Duodenal mucosa (tissue), 2 donors: ENCODE results near the gene EEA1.
"Not testable (repeated sequence)": the region's sequence is repeated elsewhere in the genome, so short reads cannot be mapped to it uniquely, and the experiment has no call there.

ENCODE experiments used
- H3K27ac ChIP-seq: one replicate; pipeline ENCODE4 v1.7.0; 2013; ENCODE audit warnings: low read depth, low read length
- H3K27me3 ChIP-seq, 2 donors: one replicate each; pipeline ENCODE4 v1.7.0; 2013; ENCODE audit warnings: low read length in 2 of 2, control low read depth in 1 of 2; ENCODE audit not compliant: insufficient read depth in 2 of 2, control insufficient read depth in 1 of 2
- H3K36me3 ChIP-seq, 2 donors: one replicate each; pipeline ENCODE4 v1.7.0; 2013; ENCODE audit warnings: low read length in 2 of 2, control low read depth in 1 of 2; ENCODE audit not compliant: insufficient read depth in 2 of 2, control insufficient read depth in 1 of 2
- H3K4me1 ChIP-seq, 2 donors: one replicate each; pipeline ENCODE4 v1.7.0; 2013; ENCODE audit warnings: low read length in 2 of 2, control low read depth in 1 of 2; ENCODE audit not compliant: insufficient read depth in 2 of 2, control insufficient read depth in 1 of 2
- H3K4me3 ChIP-seq, 2 donors: one replicate each; pipeline ENCODE4 v1.7.0; 2013; ENCODE audit warnings: low read length in 2 of 2, low read depth in 1 of 2
- H3K9ac ChIP-seq, 2 donors: one replicate each; pipeline ENCODE4 v1.7.0; 2013; ENCODE audit warnings: low read length in 2 of 2, low read depth in 1 of 2
- H3K9me3 ChIP-seq, 2 donors: one replicate each; pipeline ENCODE4 v1.7.0; 2013; ENCODE audit warnings: low read length in 2 of 2, control low read depth in 1 of 2; ENCODE audit not compliant: control insufficient read depth in 1 of 2

Gene EEA1

DNA sequence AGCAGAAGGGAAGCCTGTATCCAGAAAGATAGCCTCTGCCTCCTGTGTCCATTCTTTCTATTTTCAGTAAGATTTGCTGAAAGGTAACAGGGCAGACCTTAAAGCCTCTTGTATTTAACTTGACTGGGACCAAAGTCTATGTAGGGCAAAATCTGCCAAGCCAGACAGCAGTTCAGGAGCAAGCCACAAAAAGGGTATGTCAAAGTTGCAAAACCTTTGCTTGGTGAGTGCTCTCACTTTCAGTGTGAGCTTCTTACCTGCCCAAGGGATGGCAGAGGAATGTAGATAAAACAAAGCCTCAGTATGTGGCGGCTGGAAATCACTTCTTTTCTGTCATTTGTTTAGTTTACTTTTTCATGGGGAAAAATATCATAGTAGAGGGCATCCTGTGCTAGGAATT, 163.2 kb downstream of the EEA1 start:
- H3K9ac ChIP-seq: no peak overlapping the region
- H3K27me3 ChIP-seq: no peaks in the 10 kb centered on the region
- no peak overlapping the region for H3K4me3 ChIP-seq
- H3K36me3 ChIP-seq: no peaks in the 10 kb centered on the region
- peaks cover 0 to 6% of the 10 kb centered on the region in 2 donors for H3K4me1 ChIP-seq
- no peak overlapping the region for H3K27ac ChIP-seq
- H3K9me3 ChIP-seq: no peaks in the 10 kb centered on the region

DNA sequence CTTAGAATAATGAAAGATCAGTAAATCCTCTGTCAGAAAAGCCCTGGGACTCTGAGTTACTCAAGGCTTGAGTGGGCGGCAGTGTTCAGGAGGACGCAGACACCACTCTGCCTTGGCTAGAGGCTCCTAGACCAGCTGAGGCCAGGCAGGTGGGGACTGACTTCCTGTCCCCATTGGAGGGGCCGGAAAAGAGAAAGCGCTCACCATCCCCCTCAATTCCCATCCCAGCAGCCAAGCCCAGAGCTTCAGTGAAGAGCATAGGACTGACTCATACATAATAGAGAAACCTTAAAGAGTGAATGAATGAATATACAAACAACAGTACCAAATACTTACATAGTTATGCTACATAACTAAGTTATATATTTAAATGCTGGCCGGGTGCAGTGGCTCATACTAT, 164.3 kb downstream of the EEA1 start:
- peaks cover 0 to 6% of the 10 kb centered on the region in 2 donors for H3K4me1 ChIP-seq
- H3K27ac ChIP-seq: no peak overlapping the region
- H3K36me3 ChIP-seq: no peaks in the 10 kb centered on the region
- no peaks in the 10 kb centered on the region for H3K9me3 ChIP-seq
- H3K27me3 ChIP-seq: no peaks in the 10 kb centered on the region
- no peak overlapping the region for H3K4me3 ChIP-seq
- H3K9ac ChIP-seq: no peak overlapping the region

GRCh38 chr12:92762773-92763172, 166.3 kb downstream of the EEA1 start:
- H3K36me3 ChIP-seq: no peaks in the 10 kb centered on the region
- H3K27ac ChIP-seq: no peak overlapping the region
- H3K4me1 ChIP-seq: no peaks in the 10 kb centered on the region
- no peak overlapping the region for H3K9ac ChIP-seq
- H3K9me3 ChIP-seq: no peaks in the 10 kb centered on the region
- no peak overlapping the region for H3K4me3 ChIP-seq
- H3K27me3 ChIP-seq: no peaks in the 10 kb centered on the region

- Histone ChIP-seq H3K36me3 (no peaks in the 10 kb centered on the region), H3K9me3 (no peaks in the 10 kb centered on the region), H3K27me3 (no peaks in the 10 kb centered on the region), H3K27ac (no peak overlapping the region), H3K4me1 (no peaks in the 10 kb centered on the region), H3K4me3 (no peak overlapping the region), H3K9ac (no peak overlapping the region)
These were observed 169.3 kb downstream of the EEA1 start for GRCh38 chr12:92759634-92760268.

DNA sequence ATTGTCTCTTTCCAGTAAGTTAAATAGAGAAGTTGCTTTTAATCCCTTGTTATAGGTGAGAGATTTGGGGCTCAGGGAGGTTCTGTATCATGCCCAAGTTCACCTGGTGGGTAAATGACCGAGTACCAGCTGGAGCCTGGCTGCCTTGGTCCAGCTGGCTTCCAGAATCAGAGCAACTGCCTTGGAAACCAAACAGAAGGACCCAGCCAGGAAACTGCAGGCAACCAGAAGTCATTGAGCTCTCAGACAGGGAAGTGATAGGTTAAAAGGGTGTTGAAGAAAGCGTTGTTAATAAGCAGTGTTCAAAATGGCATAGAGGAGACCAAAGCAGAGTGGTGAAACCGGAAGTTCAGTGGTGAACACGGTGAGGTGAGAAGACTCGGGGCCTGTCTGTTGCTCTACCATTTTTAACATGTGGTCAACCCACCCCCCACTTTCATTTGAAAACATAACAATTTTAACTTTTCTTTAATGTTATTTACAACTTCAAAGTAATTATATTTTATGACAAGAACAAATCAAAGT, 171.4 kb downstream of the EEA1 start:
- no peak overlapping the region for H3K4me3 ChIP-seq
- no peak overlapping the region for H3K9ac ChIP-seq
- no peaks in the 10 kb centered on the region for H3K27me3 ChIP-seq
- no peaks in the 10 kb centered on the region for H3K4me1 ChIP-seq
- no peaks in the 10 kb centered on the region for H3K9me3 ChIP-seq
- H3K27ac ChIP-seq: no peak overlapping the region
- no peaks in the 10 kb centered on the region for H3K36me3 ChIP-seq

- H3K4me1 ChIP-seq: no peaks in the 10 kb centered on the region
These were observed 172.0 kb downstream of the EEA1 start for GRCh38 chr12:92756898-92757596.

GRCh38 chr12:92753976-92754885, 174.9 kb downstream of the EEA1 start:
- H3K4me1 ChIP-seq: no peaks in the 10 kb centered on the region
- H3K27ac ChIP-seq: no peak overlapping the region
- H3K9me3 ChIP-seq: no peaks in the 10 kb centered on the region

More at GRCh38 chr12:92756898-92757596, 172.0 kb downstream of the EEA1 start:
- H3K9me3 ChIP-seq: no peaks in the 10 kb centered on the region
- no peak overlapping the region for H3K4me3 ChIP-seq
- H3K36me3 ChIP-seq: no peaks in the 10 kb centered on the region
- H3K9ac ChIP-seq: no peak overlapping the region
- H3K27me3 ChIP-seq: no peaks in the 10 kb centered on the region
- no peak overlapping the region for H3K27ac ChIP-seq

GRCh38 chr12:92749691-92750090, 179.4 kb downstream of the EEA1 start:
- not testable (repeated sequence) for H3K4me1 ChIP-seq, H3K27ac ChIP-seq, H3K4me3 ChIP-seq, H3K27me3 ChIP-seq, H3K9me3 ChIP-seq, H3K9ac ChIP-seq, H3K36me3 ChIP-seq

More at GRCh38 chr12:92753976-92754885, 174.9 kb downstream of the EEA1 start:
- Histone ChIP-seq H3K9ac (no peak overlapping the region), H3K27me3 (no peaks in the 10 kb centered on the region), H3K36me3 (no peaks in the 10 kb centered on the region), H3K4me3 (no peak overlapping the region)

GRCh38 chr12:92747151-92747550, 181.9 kb downstream of the EEA1 start:
- H3K9ac ChIP-seq: no peak overlapping the region
- H3K36me3 ChIP-seq: no peaks in the 10 kb centered on the region
- no peaks in the 10 kb centered on the region for H3K9me3 ChIP-seq
- no peaks in the 10 kb centered on the region for H3K4me1 ChIP-seq
- no peak overlapping the region for H3K27ac ChIP-seq
- H3K27me3 ChIP-seq: no peaks in the 10 kb centered on the region
- no peak overlapping the region for H3K4me3 ChIP-seq
